ENCODE measurements around the gene HOXC6. TPM values are rescaled to one million over a fixed set of nuclear protein-coding genes. Genes with fewer than 3 reads are reported as not detected.

Gene HOXC6
- total RNA-seq, 1 donor from 2014 or later: 0.32 TPM

GRCh38 chr12:53987787-53988230, 40.4 kb upstream of the HOXC6 start:
- Mint-ChIP-seq H3K36me3 (ENCODE audit: unreplicated experiment) (no peaks in the 10 kb centered on the region), H3K4me3 (ENCODE audit: unreplicated experiment) (no peak overlapping the region), H3K9me3 (ENCODE audit: unreplicated experiment) (peaks cover 7% of the 10 kb centered on the region), H3K27ac (ENCODE audit: unreplicated experiment) (no peak overlapping the region), H3K4me1 (ENCODE audit: low read depth, unreplicated experiment) (no peaks in the 10 kb centered on the region), H3K27me3 (ENCODE audit: unreplicated experiment) (peaks cover 62% of the 10 kb centered on the region)
- TF ChIP-seq CTCF (IDR thresholded peaks at IDR 0.05; ENCODE audit: partially characterized antibody, unreplicated experiment): no peak
- no peak for DNase-seq

GRCh38 chr12:53988541-53989226, 39.6 kb upstream of the HOXC6 start:
- TF ChIP-seq CTCF (IDR thresholded peaks at IDR 0.05; ENCODE audit: partially characterized antibody, unreplicated experiment): no peak
- Mint-ChIP-seq H3K27ac (ENCODE audit: unreplicated experiment) (no peak overlapping the region), H3K27me3 (ENCODE audit: unreplicated experiment) (peaks cover 58% of the 10 kb centered on the region), H3K36me3 (ENCODE audit: unreplicated experiment) (no peaks in the 10 kb centered on the region), H3K9me3 (ENCODE audit: unreplicated experiment) (peaks cover 5% of the 10 kb centered on the region), H3K4me3 (ENCODE audit: unreplicated experiment) (no peak overlapping the region), H3K4me1 (ENCODE audit: low read depth, unreplicated experiment) (no peaks in the 10 kb centered on the region)
- no peak for DNase-seq

- DNase-seq: peak; percentile 54
- Mint-ChIP-seq H3K4me1 (ENCODE audit: low read depth, unreplicated experiment) (no peaks in the 10 kb centered on the region), H3K36me3 (ENCODE audit: unreplicated experiment) (no peaks in the 10 kb centered on the region), H3K9me3 (ENCODE audit: unreplicated experiment) (peaks cover 5% of the 10 kb centered on the region), H3K4me3 (ENCODE audit: unreplicated experiment) (no peak overlapping the region), H3K27ac (ENCODE audit: unreplicated experiment) (no peak overlapping the region), H3K27me3 (ENCODE audit: unreplicated experiment) (peaks cover 63% of the 10 kb centered on the region)
- TF ChIP-seq CTCF (IDR thresholded peaks at IDR 0.05; ENCODE audit: partially characterized antibody, unreplicated experiment): peak; percentile 34
Measured at GRCh38 chr12:53989227-53990113, 38.8 kb upstream of the HOXC6 start.

GRCh38 chr12:53990311-53991076, 37.7 kb upstream of the HOXC6 start:
- no peak for TF ChIP-seq CTCF (IDR thresholded peaks at IDR 0.05; ENCODE audit: partially characterized antibody, unreplicated experiment)
- no peak for DNase-seq
- peaks cover 3% of the 10 kb centered on the region for H3K9me3 Mint-ChIP-seq (ENCODE audit: unreplicated experiment)
- no peaks in the 10 kb centered on the region for H3K4me1 Mint-ChIP-seq (ENCODE audit: low read depth, unreplicated experiment)
- H3K4me3 Mint-ChIP-seq (ENCODE audit: unreplicated experiment): no peak overlapping the region
- H3K36me3 Mint-ChIP-seq (ENCODE audit: unreplicated experiment): no peaks in the 10 kb centered on the region
- H3K27ac Mint-ChIP-seq (ENCODE audit: unreplicated experiment): no peak overlapping the region
- peaks cover 65% of the 10 kb centered on the region for H3K27me3 Mint-ChIP-seq (ENCODE audit: unreplicated experiment)
